ENCODE measurements around the gene KDM4B. TPM values are rescaled to one million over a fixed set of nuclear protein-coding genes. Genes with fewer than 3 reads are reported as not detected.

Gene KDM4B
- total and polyA plus RNA-seq, 10 of the 15 experiments (the other 5 are each of a cell fraction or from before 2014, with no cell fraction given): 0.47 to 49.6 (median 16.2) TPM

DNA sequence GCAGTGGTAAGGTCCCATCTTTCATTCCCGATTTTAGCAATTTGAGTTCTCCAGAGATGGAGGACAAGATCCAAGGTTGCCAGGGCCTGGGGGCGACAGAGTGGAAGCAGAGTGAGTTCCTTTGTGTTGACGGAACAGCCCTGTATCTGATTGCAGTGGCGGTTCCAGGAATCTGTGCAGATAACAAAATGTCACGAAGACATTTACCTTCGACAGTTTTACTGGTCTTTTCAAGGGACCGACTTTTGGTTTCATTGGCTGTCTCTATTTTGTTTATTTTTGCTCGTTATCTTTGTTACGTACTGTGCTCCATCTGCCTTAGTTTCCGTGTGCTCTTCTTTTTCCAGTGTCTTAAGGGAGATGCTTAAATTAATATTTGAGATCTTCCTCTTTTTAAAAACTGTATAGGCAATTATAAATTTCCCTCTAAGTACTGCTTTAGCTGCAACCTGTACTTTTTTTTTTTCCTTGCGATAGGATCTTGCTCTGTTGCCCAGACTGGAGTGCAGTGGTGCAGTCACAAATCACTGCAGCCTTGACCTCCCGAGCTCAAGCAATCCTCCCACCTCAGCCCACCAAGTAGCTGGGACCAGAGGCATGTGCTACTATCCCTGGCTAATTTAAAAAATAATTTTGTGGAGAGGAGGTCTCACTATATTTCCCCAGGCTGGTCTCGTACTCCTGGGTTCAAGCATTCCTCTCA lies 23.2 kb downstream of the KDM4B start:
- BruUV-seq (replicated peaks): no TSS peak
- Histone ChIP-seq H3K27me3 (replicated peaks in 1 of 2; ENCODE audit: control insufficient read depth in 2 of 2, insufficient read depth in 2 of 2, low read length in 1 of 2) (no peaks in the 10 kb centered on the region), H3K36me3 (ENCODE audit: control insufficient read depth in 2 of 2, insufficient read depth in 2 of 2, low read length in 1 of 2) (peaks cover 0 to 2% of the 10 kb centered on the region in 2 experiments; a peak in 2 of 4 replicates), H3K79me2 (ENCODE audit: control insufficient read depth, insufficient read depth, low read length) (peaks cover 19% of the 10 kb centered on the region), H3K4me2 (ENCODE audit: control insufficient read depth, insufficient read depth) (no peak overlapping the region), H3K4me1 (ENCODE audit: control insufficient read depth, insufficient read depth, low read length) (no peaks in the 10 kb centered on the region), H2AFZ (ENCODE audit: control insufficient read depth, low read depth, low read length) (no peak overlapping the region), H3K4me3 (no peak overlapping the region), H3K9me3 (replicated peaks; ENCODE audit: control insufficient read depth, insufficient read depth, low read length) (no peaks in the 10 kb centered on the region; the same call in 2 of the 3 replicates), H3K27ac (ENCODE audit: control insufficient read depth, insufficient read depth) (no peak overlapping the region), H3K9ac (ENCODE audit: control insufficient read depth, insufficient read depth, low read length) (no peak overlapping the region), H4K20me1 (ENCODE audit: control insufficient read depth, insufficient read depth) (0 out of 2 replicates have a peak, but pooled peaks cover 5% of the 10 kb centered on the region)
- ATAC-seq (no peak), FAIRE-seq (no peak), DNase-seq (ENCODE audit: low read depth, low spot score) (no peak)
- no peak for TF ChIP-seq SMARCA5 (IDR thresholded peaks at IDR 0.05)
- no peak for TF ChIP-seq TAF1 (IDR thresholded peaks at IDR 0.05; ENCODE audit: borderline replicate concordance, low read depth, low read length)
- no peak for TF ChIP-seq STAT1 (conservative IDR thresholded peaks at IDR 0.05)
- no peak for TF ChIP-seq ESRRA (IDR thresholded peaks at IDR 0.05; ENCODE audit: low read length)
- no peak for TF ChIP-seq POLR2AphosphoS5 (IDR thresholded peaks at IDR 0.05; ENCODE audit: low read length)
- TF ChIP-seq, protein P1, sequence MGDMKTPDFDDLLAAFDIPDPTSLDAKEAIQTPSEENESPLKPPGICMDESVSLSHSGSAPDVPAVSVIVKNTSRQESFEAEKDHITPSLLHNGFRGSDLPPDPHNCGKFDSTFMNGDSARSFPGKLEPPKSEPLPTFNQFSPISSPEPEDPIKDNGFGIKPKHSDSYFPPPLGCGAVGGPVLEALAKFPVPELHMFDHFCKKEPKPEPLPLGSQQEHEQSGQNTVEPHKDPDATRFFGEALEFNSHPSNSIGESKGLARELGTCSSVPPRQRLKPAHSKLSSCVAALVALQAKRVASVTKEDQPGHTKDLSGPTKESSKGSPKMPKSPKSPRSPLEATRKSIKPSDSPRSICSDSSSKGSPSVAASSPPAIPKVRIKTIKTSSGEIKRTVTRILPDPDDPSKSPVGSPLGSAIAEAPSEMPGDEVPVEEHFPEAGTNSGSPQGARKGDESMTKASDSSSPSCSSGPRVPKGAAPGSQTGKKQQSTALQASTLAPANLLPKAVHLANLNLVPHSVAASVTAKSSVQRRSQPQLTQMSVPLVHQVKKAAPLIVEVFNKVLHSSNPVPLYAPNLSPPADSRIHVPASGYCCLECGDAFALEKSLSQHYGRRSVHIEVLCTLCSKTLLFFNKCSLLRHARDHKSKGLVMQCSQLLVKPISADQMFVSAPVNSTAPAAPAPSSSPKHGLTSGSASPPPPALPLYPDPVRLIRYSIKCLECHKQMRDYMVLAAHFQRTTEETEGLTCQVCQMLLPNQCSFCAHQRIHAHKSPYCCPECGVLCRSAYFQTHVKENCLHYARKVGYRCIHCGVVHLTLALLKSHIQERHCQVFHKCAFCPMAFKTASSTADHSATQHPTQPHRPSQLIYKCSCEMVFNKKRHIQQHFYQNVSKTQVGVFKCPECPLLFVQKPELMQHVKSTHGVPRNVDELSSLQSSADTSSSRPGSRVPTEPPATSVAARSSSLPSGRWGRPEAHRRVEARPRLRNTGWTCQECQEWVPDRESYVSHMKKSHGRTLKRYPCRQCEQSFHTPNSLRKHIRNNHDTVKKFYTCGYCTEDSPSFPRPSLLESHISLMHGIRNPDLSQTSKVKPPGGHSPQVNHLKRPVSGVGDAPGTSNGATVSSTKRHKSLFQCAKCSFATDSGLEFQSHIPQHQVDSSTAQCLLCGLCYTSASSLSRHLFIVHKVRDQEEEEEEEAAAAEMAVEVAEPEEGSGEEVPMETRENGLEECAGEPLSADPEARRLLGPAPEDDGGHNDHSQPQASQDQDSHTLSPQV (IDR thresholded peaks at IDR 0.05): no peak
- TF ChIP-seq, protein P2, sequence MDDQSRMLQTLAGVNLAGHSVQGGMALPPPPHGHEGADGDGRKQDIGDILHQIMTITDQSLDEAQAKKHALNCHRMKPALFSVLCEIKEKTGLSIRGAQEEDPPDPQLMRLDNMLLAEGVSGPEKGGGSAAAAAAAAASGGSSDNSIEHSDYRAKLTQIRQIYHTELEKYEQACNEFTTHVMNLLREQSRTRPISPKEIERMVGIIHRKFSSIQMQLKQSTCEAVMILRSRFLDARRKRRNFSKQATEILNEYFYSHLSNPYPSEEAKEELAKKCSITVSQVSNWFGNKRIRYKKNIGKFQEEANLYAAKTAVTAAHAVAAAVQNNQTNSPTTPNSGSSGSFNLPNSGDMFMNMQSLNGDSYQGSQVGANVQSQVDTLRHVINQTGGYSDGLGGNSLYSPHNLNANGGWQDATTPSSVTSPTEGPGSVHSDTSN (IDR thresholded peaks at IDR 0.05; ENCODE audit: insufficient replicate concordance, low read depth, low read length): no peak
- no peak for TF ChIP-seq BCL11A (IDR thresholded peaks at IDR 0.05; ENCODE audit: low read depth, low read length)
- TF ChIP-seq FOS (IDR thresholded peaks at IDR 0.05; ENCODE audit: borderline replicate concordance, extremely low read depth, insufficient read length): no peak
- TF ChIP-seq, protein P3, sequence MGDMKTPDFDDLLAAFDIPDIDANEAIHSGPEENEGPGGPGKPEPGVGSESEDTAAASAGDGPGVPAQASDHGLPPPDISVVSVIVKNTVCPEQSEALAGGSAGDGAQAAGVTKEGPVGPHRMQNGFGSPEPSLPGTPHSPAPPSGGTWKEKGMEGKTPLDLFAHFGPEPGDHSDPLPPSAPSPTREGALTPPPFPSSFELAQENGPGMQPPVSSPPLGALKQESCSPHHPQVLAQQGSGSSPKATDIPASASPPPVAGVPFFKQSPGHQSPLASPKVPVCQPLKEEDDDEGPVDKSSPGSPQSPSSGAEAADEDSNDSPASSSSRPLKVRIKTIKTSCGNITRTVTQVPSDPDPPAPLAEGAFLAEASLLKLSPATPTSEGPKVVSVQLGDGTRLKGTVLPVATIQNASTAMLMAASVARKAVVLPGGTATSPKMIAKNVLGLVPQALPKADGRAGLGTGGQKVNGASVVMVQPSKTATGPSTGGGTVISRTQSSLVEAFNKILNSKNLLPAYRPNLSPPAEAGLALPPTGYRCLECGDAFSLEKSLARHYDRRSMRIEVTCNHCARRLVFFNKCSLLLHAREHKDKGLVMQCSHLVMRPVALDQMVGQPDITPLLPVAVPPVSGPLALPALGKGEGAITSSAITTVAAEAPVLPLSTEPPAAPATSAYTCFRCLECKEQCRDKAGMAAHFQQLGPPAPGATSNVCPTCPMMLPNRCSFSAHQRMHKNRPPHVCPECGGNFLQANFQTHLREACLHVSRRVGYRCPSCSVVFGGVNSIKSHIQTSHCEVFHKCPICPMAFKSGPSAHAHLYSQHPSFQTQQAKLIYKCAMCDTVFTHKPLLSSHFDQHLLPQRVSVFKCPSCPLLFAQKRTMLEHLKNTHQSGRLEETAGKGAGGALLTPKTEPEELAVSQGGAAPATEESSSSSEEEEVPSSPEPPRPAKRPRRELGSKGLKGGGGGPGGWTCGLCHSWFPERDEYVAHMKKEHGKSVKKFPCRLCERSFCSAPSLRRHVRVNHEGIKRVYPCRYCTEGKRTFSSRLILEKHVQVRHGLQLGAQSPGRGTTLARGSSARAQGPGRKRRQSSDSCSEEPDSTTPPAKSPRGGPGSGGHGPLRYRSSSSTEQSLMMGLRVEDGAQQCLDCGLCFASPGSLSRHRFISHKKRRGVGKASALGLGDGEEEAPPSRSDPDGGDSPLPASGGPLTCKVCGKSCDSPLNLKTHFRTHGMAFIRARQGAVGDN (IDR thresholded peaks at IDR 0.05): no peak
- ChIA-PET POLR2A (no interaction called here), SMC1A (ENCODE audit: uncharacterized antibody, unreplicated experiment) (no interaction called here), CTCF (no interaction called here), RAD21 (ENCODE audit: unreplicated experiment) (no interaction called here)
- in situ Hi-C loops (cut with MboI) (no loop called here), intact Hi-C loops (cut with micrococcal nuclease; ENCODE audit: unreplicated experiment) (no loop called here)
- 97% methylated on average over 13 of the region's 13 CpGs for WGBS (ENCODE audit: insufficient coverage, insufficient replicate concordance, low lambda C conversion rate, missing lambda C conversion rate)

All from GM12878 (cell line).